H54 (cell line): ENCODE results near the gene HDHD3.

Experiments
- DNase-seq: peaks from one replicate; pipeline ENCODE4 v3.0.0; 2011; ENCODE audit warnings: low spot score, mixed read lengths; ENCODE audit not compliant: insufficient read length
- FAIRE-seq: peaks from 3 replicates; lab custom pipeline; 2011; peaks lifted over from hg19 to GRCh38; lab: Jason Lieb, UNC
- POLR2A ChIP-seq: IDR thresholded peaks from 2 replicates; pipeline ENCODE4 v1.6.1; 2011; ENCODE audit warnings: low read depth, mild to moderate bottlenecking, low read length

Gene HDHD3

GRCh38 chr9:113341712-113342410 is 34.9 kb downstream of the HDHD3 start:
- TF ChIP-seq POLR2A: no peak
- DNase-seq (no peak), FAIRE-seq (no peak)

GRCh38 chr9:113340011-113340699 is 36.6 kb downstream of the HDHD3 start, which contains the start of gene WDR31:
WDR31 (minus strand) TSS chr9:113340275; CDS start chr9:113332022, 8,253 bp downstream.
- TF ChIP-seq POLR2A: peak; percentile 54; the same call in 1 of the 2 replicates
- FAIRE-seq (peak; percentile 23), DNase-seq (peak; percentile 88)

GRCh38 chr9:113337714-113338113 is 39.1 kb downstream of the HDHD3 start:
- DNase-seq (no peak), FAIRE-seq (no peak)
- TF ChIP-seq POLR2A: no peak

GRCh38 chr9:113331780-113332179 is 45.0 kb downstream of the HDHD3 start:
- no peak for FAIRE-seq

GRCh38 chr9:113328045-113328782 is 48.6 kb downstream of the HDHD3 start:
- DNase-seq (no peak), FAIRE-seq (peak; percentile 41)
- TF ChIP-seq POLR2A: no peak

More at GRCh38 chr9:113331780-113332179, 45.0 kb downstream of the HDHD3 start:
- no peak for TF ChIP-seq POLR2A
- DNase-seq: no peak

GRCh38 chr9:113326230-113326629 is 50.6 kb downstream of the HDHD3 start:
- DNase-seq: no peak
- TF ChIP-seq POLR2A: no peak
- FAIRE-seq: no peak
